ENCODE data around the gene TMEM150A. TPM values are rescaled to one million over a fixed set of nuclear protein-coding genes. Genes with fewer than 3 reads are reported as not detected.

TMEM150A gene
- total and polyA plus RNA-seq, 2 donors (not counting 3 experiments of a cell fraction or from before 2014, with no cell fraction given), result 17.7 to 35.7 TPM

DNA sequence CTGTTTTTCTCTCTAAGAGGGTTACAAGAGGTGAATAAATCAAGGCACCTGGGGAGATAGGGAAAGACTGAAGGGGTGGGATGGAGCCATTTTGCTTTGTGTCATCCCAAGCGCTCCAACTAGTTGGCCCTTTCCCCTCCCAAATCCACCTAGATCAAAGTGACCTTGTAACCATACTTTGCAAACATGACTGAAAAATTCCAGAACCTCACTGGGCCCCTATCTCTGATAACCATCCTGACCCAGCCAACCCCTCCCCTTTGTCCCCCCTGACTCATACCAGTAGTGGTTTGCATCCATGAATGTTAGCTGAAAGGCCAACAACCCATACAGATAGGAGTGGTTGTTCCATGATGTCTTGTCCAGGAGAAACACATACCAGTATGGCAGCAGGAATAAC lies 44.3 kb downstream of the TMEM150A start:
- DNase-seq (ENCODE audit: low read depth, low spot score) (no peak), FAIRE-seq (no peak)
- Histone ChIP-seq H3K36me3 (ENCODE audit: control insufficient read depth in 2 of 2, extremely low read depth in 1 of 2, insufficient read depth in 2 of 2, low read length in 2 of 2) (peaks cover 10 to 25% of the 10 kb centered on the region in 2 experiments), H3K27ac (ENCODE audit: insufficient read depth, low read depth, low read length) (no peak overlapping the region), H3K79me2 (ENCODE audit: control insufficient read depth, insufficient read depth, low read length) (peaks cover 26% of the 10 kb centered on the region), H3K4me2 (ENCODE audit: insufficient read depth, low read length) (no peak overlapping the region), H3K9ac (replicated peaks; ENCODE audit: extremely low read depth, insufficient read depth, low read length) (no peak overlapping the region), H3K27me3 (ENCODE audit: control insufficient read depth in 2 of 2, insufficient read depth in 2 of 2, low read length in 2 of 2) (no peaks in the 10 kb centered on the region), H4K20me1 (replicated peaks; ENCODE audit: control insufficient read depth, extremely low read depth, insufficient read depth, low read length) (no peaks in the 10 kb centered on the region), H3K4me1 (ENCODE audit: control insufficient read depth, extremely low read depth, insufficient read depth, low read length) (peaks cover 9% of the 10 kb centered on the region), H3K9me3 (replicated peaks; ENCODE audit: control insufficient read depth, insufficient read depth, low read length) (no peaks in the 10 kb centered on the region), H3K9me1 (replicated peaks; ENCODE audit: control insufficient read depth, extremely low read depth, insufficient read depth, low read length) (no peaks in the 10 kb centered on the region), H2AFZ (ENCODE audit: low read depth, low read length) (no peak overlapping the region), H3K4me3 (replicated peaks in 1 of 3; ENCODE audit: insufficient read depth in 1 of 3, low read depth in 1 of 3, low read length in 3 of 3) (no peak overlapping the region)
- dilution Hi-C loops (cut with MboI; ENCODE audit: extremely low pct_ligation_motif_present, low sequenced_read_pairs), result no loop called here
- ChIA-PET POLR2A (no interaction called here), CTCF (no interaction called here)
- no TSS peak for BruUV-seq (replicated peaks)
- TF ChIP-seq EZH2 (IDR thresholded peaks at IDR 0.05; ENCODE audit: borderline replicate concordance, low read depth, low read length, severe bottlenecking) (no peak), POLR2AphosphoS5 (IDR thresholded peaks at IDR 0.05; ENCODE audit: insufficient read depth, low read depth, low read length) (no peak), FOS (IDR thresholded peaks at IDR 0.05; ENCODE audit: borderline replicate concordance, insufficient read depth, low read length) (no peak), JUN (IDR thresholded peaks at IDR 0.05; ENCODE audit: borderline replicate concordance, insufficient read depth, insufficient read length, low read depth) (no peak), MYC (IDR thresholded peaks at IDR 0.05; ENCODE audit: low read depth, low read length) (no peak), POLR2A (IDR thresholded peaks at IDR 0.05; ENCODE audit: low read depth, low read length) (no peak), GATA2 (IDR thresholded peaks at IDR 0.05; ENCODE audit: insufficient read depth, insufficient read length, low read depth, low read length) (no peak)
- TF ChIP-seq, protein P1, sequence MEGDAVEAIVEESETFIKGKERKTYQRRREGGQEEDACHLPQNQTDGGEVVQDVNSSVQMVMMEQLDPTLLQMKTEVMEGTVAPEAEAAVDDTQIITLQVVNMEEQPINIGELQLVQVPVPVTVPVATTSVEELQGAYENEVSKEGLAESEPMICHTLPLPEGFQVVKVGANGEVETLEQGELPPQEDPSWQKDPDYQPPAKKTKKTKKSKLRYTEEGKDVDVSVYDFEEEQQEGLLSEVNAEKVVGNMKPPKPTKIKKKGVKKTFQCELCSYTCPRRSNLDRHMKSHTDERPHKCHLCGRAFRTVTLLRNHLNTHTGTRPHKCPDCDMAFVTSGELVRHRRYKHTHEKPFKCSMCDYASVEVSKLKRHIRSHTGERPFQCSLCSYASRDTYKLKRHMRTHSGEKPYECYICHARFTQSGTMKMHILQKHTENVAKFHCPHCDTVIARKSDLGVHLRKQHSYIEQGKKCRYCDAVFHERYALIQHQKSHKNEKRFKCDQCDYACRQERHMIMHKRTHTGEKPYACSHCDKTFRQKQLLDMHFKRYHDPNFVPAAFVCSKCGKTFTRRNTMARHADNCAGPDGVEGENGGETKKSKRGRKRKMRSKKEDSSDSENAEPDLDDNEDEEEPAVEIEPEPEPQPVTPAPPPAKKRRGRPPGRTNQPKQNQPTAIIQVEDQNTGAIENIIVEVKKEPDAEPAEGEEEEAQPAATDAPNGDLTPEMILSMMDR (IDR thresholded peaks at IDR 0.05; ENCODE audit: extremely low read depth in 1 of 2, insufficient read depth in 1 of 2, low read depth in 1 of 2, low read length in 2 of 2), result no peak
- TF ChIP-seq, protein P2, sequence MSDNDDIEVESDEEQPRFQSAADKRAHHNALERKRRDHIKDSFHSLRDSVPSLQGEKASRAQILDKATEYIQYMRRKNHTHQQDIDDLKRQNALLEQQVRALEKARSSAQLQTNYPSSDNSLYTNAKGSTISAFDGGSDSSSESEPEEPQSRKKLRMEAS (IDR thresholded peaks at IDR 0.05; ENCODE audit: insufficient read depth, insufficient read length), result no peak
- intact Hi-C loops (cut with micrococcal nuclease), result no loop called here

Data from endothelial cell of umbilical vein (primary cell).